ENCODE data around the gene PGAP1. TPM values are rescaled to one million over a fixed set of nuclear protein-coding genes. Genes with fewer than 3 reads are reported as not detected.

PGAP1 gene
- total RNA-seq, 2 experiments from 2014 or later, result 17.7 to 19.2 TPM

- ATAC-seq, result no peak
Observed at GRCh38 chr2:196802401-196802800, 124.1 kb downstream of the PGAP1 start.

DNA sequence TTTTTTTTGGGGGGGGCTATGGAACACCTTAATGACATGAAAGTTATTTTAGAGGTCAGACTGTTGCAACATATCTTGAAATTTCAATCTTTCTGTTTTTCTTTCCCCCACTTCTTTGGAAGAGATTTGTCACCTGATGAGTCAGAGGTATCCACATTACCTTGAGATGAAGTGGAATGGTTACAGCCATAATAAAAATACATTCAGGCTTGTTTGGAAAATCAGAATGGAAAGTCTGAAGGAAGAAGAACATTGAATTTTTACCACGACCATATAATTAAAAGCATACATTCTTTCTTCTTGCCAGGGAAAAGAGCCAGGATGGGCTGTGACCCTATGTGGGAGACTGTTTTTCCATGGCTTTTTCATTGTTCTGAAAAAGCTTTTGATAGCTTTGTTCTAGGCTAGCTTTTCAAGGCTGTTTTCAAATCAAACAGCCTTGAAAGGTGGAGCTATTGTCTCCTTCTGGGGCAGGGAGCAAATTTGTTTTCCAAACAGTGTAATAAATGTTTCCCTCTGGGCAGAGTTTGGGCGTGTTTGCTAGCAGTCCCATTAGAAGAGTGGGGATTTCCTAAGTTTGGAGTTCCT lies 124.7 kb downstream of the PGAP1 start:
- Mint-ChIP-seq H3K4me1 (ENCODE audit: low read depth) (peaks cover 25% of the 10 kb centered on the region), H3K27me3 (peaks cover 2% of the 10 kb centered on the region), H3K9me3 (peaks cover 3% of the 10 kb centered on the region), H3K36me3 (ENCODE audit: low read depth) (peaks cover 8% of the 10 kb centered on the region), H3K27ac (no peak overlapping the region), H3K4me3 (no peak overlapping the region)
- ATAC-seq (no peak), DNase-seq (no peak)
- POLR2A ChIA-PET, result no interaction called here
- TF ChIP-seq, protein P1, sequence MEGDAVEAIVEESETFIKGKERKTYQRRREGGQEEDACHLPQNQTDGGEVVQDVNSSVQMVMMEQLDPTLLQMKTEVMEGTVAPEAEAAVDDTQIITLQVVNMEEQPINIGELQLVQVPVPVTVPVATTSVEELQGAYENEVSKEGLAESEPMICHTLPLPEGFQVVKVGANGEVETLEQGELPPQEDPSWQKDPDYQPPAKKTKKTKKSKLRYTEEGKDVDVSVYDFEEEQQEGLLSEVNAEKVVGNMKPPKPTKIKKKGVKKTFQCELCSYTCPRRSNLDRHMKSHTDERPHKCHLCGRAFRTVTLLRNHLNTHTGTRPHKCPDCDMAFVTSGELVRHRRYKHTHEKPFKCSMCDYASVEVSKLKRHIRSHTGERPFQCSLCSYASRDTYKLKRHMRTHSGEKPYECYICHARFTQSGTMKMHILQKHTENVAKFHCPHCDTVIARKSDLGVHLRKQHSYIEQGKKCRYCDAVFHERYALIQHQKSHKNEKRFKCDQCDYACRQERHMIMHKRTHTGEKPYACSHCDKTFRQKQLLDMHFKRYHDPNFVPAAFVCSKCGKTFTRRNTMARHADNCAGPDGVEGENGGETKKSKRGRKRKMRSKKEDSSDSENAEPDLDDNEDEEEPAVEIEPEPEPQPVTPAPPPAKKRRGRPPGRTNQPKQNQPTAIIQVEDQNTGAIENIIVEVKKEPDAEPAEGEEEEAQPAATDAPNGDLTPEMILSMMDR (IDR thresholded peaks at IDR 0.05), result no peak
- intact Hi-C loops (cut with micrococcal nuclease), result no loop called here
- CTCF ChIA-PET, result interaction anchor here (0.9 kb wide), 1 partner anchor 155 kb away, joined by 3 read pairs; no protein-coding TSS in a partner anchor

More at GRCh38 chr2:196802401-196802800, 124.1 kb downstream of the PGAP1 start:
- POLR2A ChIA-PET, result no interaction called here
- TF ChIP-seq, protein P1 (IDR thresholded peaks at IDR 0.05), result no peak
- Mint-ChIP-seq H3K36me3 (ENCODE audit: low read depth) (peaks cover 5% of the 10 kb centered on the region), H3K9me3 (peaks cover 3% of the 10 kb centered on the region), H3K4me3 (no peak overlapping the region), H3K4me1 (ENCODE audit: low read depth) (peaks cover 21% of the 10 kb centered on the region), H3K27ac (no peak overlapping the region), H3K27me3 (peaks cover 2% of the 10 kb centered on the region)
- no peak for DNase-seq
- CTCF ChIA-PET, result interaction anchor here (0.9 kb wide), 1 partner anchor 155 kb away, joined by 3 read pairs; no protein-coding TSS in a partner anchor
- intact Hi-C loops (cut with micrococcal nuclease), result no loop called here

- ATAC-seq, result no peak
- ChIA-PET CTCF (interaction anchor here (1.1 to 1.4 kb wide), 2 partner anchors 8 to 276 kb away, joined by 3 to 5 read pairs; no protein-coding TSS in a partner anchor), POLR2A (interaction anchor here (0.8 to 2.4 kb wide), 9 partner anchors 8 to 190 kb away, joined by 3 to 12 read pairs (median 4); partner anchors contain the start of gene PGAP1)
- H3K4me1 Mint-ChIP-seq (ENCODE audit: low read depth), result peaks cover 35% of the 10 kb centered on the region
- H3K9me3 Mint-ChIP-seq, result peaks cover 3% of the 10 kb centered on the region
- TF ChIP-seq, protein P1 (IDR thresholded peaks at IDR 0.05), result no peak
- peak overlapping the region; percentile 98 for H3K4me3 Mint-ChIP-seq
- peaks cover 18% of the 10 kb centered on the region for H3K36me3 Mint-ChIP-seq (ENCODE audit: low read depth)
- peaks cover 2% of the 10 kb centered on the region for H3K27me3 Mint-ChIP-seq
- intact Hi-C loops (cut with micrococcal nuclease), result no loop called here
- DNase-seq, result no peak
- peak overlapping the region; percentile 98 for H3K27ac Mint-ChIP-seq
Observed at GRCh38 chr2:196798980-196799379, 127.5 kb downstream of the PGAP1 start.

DNA sequence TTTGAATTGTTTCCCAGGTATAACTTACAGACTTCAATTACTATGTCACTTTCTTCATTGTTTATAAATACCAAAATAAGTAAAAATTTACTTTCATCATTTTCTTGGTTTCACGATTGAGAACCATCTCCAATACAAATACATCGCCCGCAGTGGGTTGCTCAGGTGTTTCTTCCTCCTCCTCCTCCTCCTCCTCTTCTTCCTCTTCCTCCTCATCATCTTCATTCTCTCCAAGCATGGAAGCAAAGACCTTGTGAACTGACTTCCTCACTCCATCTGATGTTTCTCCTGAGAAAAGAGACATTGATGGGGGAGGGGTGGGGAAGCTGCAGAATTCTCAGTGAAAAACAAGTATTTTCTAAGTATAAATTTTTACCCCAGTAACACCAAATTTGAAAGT lies 133.6 kb downstream of the PGAP1 start:
- peaks cover 42% of the 10 kb centered on the region for H3K36me3 Mint-ChIP-seq (ENCODE audit: low read depth)
- TF ChIP-seq, protein P1 (IDR thresholded peaks at IDR 0.05), result no peak
- DNase-seq (no peak), ATAC-seq (no peak)
- ChIA-PET POLR2A (no interaction called here), CTCF (no interaction called here)
- no peak overlapping the region for H3K4me3 Mint-ChIP-seq
- H3K4me1 Mint-ChIP-seq (ENCODE audit: low read depth), result peaks cover 26% of the 10 kb centered on the region
- no peak overlapping the region for H3K27ac Mint-ChIP-seq
- H3K9me3 Mint-ChIP-seq, result no peaks in the 10 kb centered on the region
- no peaks in the 10 kb centered on the region for H3K27me3 Mint-ChIP-seq
- intact Hi-C loops (cut with micrococcal nuclease), result no loop called here

GRCh38 chr2:196783431-196784094 lies 142.9 kb downstream of the PGAP1 start:
- POLR2A ChIA-PET, result interaction anchor here (0.7 kb wide), 1 partner anchor 23 kb away, joined by 3 read pairs; no protein-coding TSS in a partner anchor
- DNase-seq, result peak; percentile 36
- no peaks in the 10 kb centered on the region for H3K9me3 Mint-ChIP-seq
- TF ChIP-seq, protein P1 (IDR thresholded peaks at IDR 0.05), result no peak
- CTCF ChIA-PET, result no interaction called here
- intact Hi-C loops (cut with micrococcal nuclease), result no loop called here
- H3K27me3 Mint-ChIP-seq, result no peaks in the 10 kb centered on the region
- H3K4me3 Mint-ChIP-seq, result no peak overlapping the region
- peak; percentile 83 for ATAC-seq
- peaks cover 12% of the 10 kb centered on the region for H3K4me1 Mint-ChIP-seq (ENCODE audit: low read depth)
- H3K27ac Mint-ChIP-seq, result peak overlapping the region; percentile 73
- peaks cover 35% of the 10 kb centered on the region for H3K36me3 Mint-ChIP-seq (ENCODE audit: low read depth)

Data from activated CD8-positive, alpha-beta T cell treated with anti-CD3 and anti-CD28 coated beads for 36 hours (primary cell).